Lung (tissue), 12 donors: ENCODE measurements around the gene LIMK1. TPM values are rescaled to one million over a fixed set of nuclear protein-coding genes. Genes with fewer than 3 reads are reported as not detected.

ENCODE experiments used
- ATAC-seq: fragments of 200-7000 bp; cut with Tn5 transposase; one replicate; pipeline ENCODE4 v1.9.1; 2020; ENCODE audit warnings: moderate number of reproducible peaks; ENCODE audit not compliant: insufficient read depth, low FRiP score
- DNase-seq, 3 donors: peaks; one replicate each; pipeline ENCODE4 v3.0.0-alpha.2; 2013 to 2017
- H3K27ac ChIP-seq, 2 donors: one replicate each; pipeline ENCODE4 v1.5.1; 2013; ENCODE audit warnings: mild to moderate bottlenecking in 2 of 2, moderate library complexity in 2 of 2, control low read depth in 1 of 2, inconsistent platforms in 1 of 2, low read depth in 1 of 2, low read length in 1 of 2
- H3K27me3 ChIP-seq, 3 donors: one replicate each; pipeline ENCODE4 v1.5.1; 2013; ENCODE audit warnings: low read length in 2 of 3; ENCODE audit not compliant: control insufficient read depth in 3 of 3, insufficient read depth in 3 of 3
- H3K36me3 ChIP-seq, 4 donors: one replicate each; pipeline ENCODE4 v1.5.1; 2013; ENCODE audit warnings: low read length in 4 of 4, mild to moderate bottlenecking in 1 of 4, moderate library complexity in 1 of 4; ENCODE audit not compliant: control insufficient read depth in 4 of 4, insufficient read depth in 4 of 4
- H3K4me1 ChIP-seq, 5 donors: one replicate each; pipeline ENCODE4 v1.5.1; 2013; ENCODE audit warnings: low read length in 5 of 5, mild to moderate bottlenecking in 2 of 5, moderate library complexity in 1 of 5; ENCODE audit not compliant: control insufficient read depth in 5 of 5, insufficient read depth in 5 of 5
- H3K4me3 ChIP-seq: one replicate; pipeline ENCODE4 v1.5.1; 2013; ENCODE audit warnings: mild to moderate bottlenecking, control low read depth, moderate library complexity
- H3K9ac ChIP-seq, 2 donors: one replicate each; pipeline ENCODE4 v1.5.1; 2013; ENCODE audit warnings: low read length in 2 of 2, control low read depth in 1 of 2; ENCODE audit not compliant: insufficient read depth in 1 of 2
- H3K9me3 ChIP-seq, 4 donors: one replicate each; pipeline ENCODE4 v1.5.1; 2013; ENCODE audit warnings: low read length in 3 of 4, mild to moderate bottlenecking in 1 of 4, moderate library complexity in 1 of 4; ENCODE audit not compliant: control insufficient read depth in 4 of 4, insufficient read depth in 3 of 4
- CTCF ChIP-seq: IDR thresholded peaks from 2 replicates; pipeline ENCODE4 v1.5.1; 2012; ENCODE audit warnings: mild to moderate bottlenecking; ENCODE audit errors: control extremely low read depth, extremely low read depth
- WGBS, 2 donors: extraction: QIAGEN DNeasy Blood & Tissue Kit; methylation state at CpG; one replicate each; pipeline ENCODE4 v1.1.7; 2013; 5-methylcytosine and 5-hydroxymethylcytosine counted together
- polyA plus RNA-seq, 2 donors: library from polyadenylated mRNA; stranded (reverse); fragments of 200-250 nt; gene quantifications; one replicate each; pipeline ENCODE4 v1.2.1, GENCODE V29; 2013
- total RNA-seq, 2 donors: library from RNA; depleted of rRNA in 1 of 2; stranded (reverse); fragments of >200 nt in 1 of 2; gene quantifications; one replicate each; pipeline ENCODE4 v1.2.1, GENCODE V29; 2014 to 2021
- donor health status: control.
- donor health status: control.
- donor health status: Bipolar disorder and iron deficiency.
- donor health status: healthy.
- donor health status: DM: yes; HTN: yes; CAD: no.

LIMK1 gene
- total and polyA plus RNA-seq, 4 donors = 11.2 to 41.0 (median 17.3) TPM

GRCh38 chr7:74063646-74064045 lies 20.0 kb upstream of the LIMK1 start:
- H3K9me3 ChIP-seq = peaks cover 0 to 4% (median 0%) of the 10 kb centered on the region in 4 donors
- H3K4me3 ChIP-seq = no peak overlapping the region
- peaks cover 0 to 25% (median 13%) of the 10 kb centered on the region in 4 donors for H3K36me3 ChIP-seq
- no peak for TF ChIP-seq CTCF
- no peak overlapping the region for H3K27ac ChIP-seq
- H3K27me3 ChIP-seq = no peaks in the 10 kb centered on the region
- no peak overlapping the region for H3K9ac ChIP-seq
- H3K4me1 ChIP-seq = peaks cover 0 to 4% (median 3%) of the 10 kb centered on the region in 5 donors
- 98% methylated on average over 12 of the region's 12 CpGs for WGBS, 2 donors
- DNase-seq (no peak), ATAC-seq (no peak)

DNA sequence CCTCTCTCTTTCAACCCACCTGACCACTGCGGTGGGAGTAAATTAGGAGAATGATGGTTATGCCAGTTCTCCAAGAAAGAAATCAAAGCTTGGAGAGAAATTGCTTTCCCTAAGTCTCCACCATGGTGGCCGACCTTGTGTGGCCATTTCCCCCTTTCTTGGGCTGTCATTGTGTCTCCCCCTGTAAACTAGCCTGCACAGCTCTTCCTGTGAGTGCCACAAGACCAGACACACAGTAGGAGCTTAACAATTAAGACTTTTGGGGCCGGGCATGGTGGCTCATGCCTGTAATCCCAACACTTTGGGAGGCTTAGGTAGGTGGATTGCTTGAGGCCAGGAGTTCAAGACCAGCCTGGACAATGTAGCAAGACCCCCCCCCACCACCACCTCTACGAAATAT lies 18.9 kb upstream of the LIMK1 start:
- DNase-seq = no peak
- WGBS, 2 donors = 90% methylated on average over 4 of the region's 4 CpGs

GRCh38 chr7:74066626-74067025 lies 17.0 kb upstream of the LIMK1 start:
- Histone ChIP-seq H3K4me1 (peaks cover 0 to 3% (median 0%) of the 10 kb centered on the region in 5 donors), H3K9ac (no peak overlapping the region), H3K4me3 (no peak overlapping the region), H3K9me3 (peaks cover 0 to 4% (median 0%) of the 10 kb centered on the region in 4 donors), H3K27me3 (no peaks in the 10 kb centered on the region), H3K36me3 (peaks cover 0 to 10% (median 4%) of the 10 kb centered on the region in 4 donors), H3K27ac (no peak overlapping the region)
- no peak for TF ChIP-seq CTCF
- DNase-seq (no peak), ATAC-seq (no peak)
- WGBS, 2 donors = 91 to 93% methylated on average over 3 of the region's 3 CpGs

More for the DNA sequence above, 18.9 kb upstream of the LIMK1 start:
- no peak overlapping the region for H3K9ac ChIP-seq
- peaks cover 0 to 3% (median 3%) of the 10 kb centered on the region in 5 donors for H3K4me1 ChIP-seq
- no peaks in the 10 kb centered on the region for H3K27me3 ChIP-seq
- no peak for ATAC-seq
- H3K36me3 ChIP-seq = peaks cover 0 to 20% (median 13%) of the 10 kb centered on the region in 4 donors
- no peak overlapping the region for H3K4me3 ChIP-seq
- TF ChIP-seq CTCF = no peak
- no peak overlapping the region for H3K27ac ChIP-seq
- peaks cover 0 to 4% (median 0%) of the 10 kb centered on the region in 4 donors for H3K9me3 ChIP-seq

DNA sequence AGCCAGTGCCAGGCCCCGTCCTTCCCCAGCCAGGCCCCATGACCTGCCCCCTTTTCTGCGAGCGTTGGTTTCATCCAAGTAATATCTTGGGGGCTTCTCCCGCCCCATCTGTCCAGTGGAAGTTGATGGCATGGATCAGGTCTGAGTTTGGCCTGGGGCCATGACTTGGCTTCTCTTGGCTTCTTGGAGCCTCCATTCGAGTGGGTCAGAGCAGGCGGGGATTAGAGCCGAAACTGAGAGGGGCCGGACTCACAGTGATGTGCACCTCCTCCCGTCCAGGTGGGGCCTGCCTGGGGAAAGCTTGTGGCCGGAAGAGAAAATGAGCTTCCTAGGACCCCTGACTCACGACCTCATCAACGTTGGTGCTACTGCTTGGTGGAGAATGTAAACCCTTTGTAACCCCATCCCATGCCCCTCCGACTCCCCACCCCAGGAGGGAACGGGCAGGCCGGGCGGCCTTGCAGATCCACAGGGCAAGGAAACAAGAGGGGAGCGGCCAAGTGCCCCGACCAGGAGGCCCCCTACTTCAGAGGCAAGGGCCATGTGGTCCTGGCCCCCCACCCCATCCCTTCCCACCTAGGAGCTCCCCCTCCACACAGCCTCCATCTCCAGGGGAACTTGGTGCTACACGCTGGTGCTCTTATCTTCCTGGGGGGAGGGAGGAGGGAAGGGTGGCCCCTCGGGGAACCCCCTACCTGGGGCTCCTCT lies 15.1 kb upstream of the LIMK1 start:
- no peak for ATAC-seq
- Histone ChIP-seq H3K9me3 (peaks cover 0 to 4% (median 0%) of the 10 kb centered on the region in 4 donors), H3K9ac (no peak overlapping the region), H3K36me3 (peaks cover 0 to 5% (median 2%) of the 10 kb centered on the region in 4 donors), H3K4me1 (no peaks in the 10 kb centered on the region), H3K27me3 (no peaks in the 10 kb centered on the region), H3K27ac (no peak overlapping the region), H3K4me3 (no peak overlapping the region)
- WGBS, 2 donors = 87 to 97% methylated on average over 20 of the region's 20 CpGs
- DNase-seq = no peak
- no peak for TF ChIP-seq CTCF
